ENCODE results near the gene RBMS1.

RBMS1 gene

DNA sequence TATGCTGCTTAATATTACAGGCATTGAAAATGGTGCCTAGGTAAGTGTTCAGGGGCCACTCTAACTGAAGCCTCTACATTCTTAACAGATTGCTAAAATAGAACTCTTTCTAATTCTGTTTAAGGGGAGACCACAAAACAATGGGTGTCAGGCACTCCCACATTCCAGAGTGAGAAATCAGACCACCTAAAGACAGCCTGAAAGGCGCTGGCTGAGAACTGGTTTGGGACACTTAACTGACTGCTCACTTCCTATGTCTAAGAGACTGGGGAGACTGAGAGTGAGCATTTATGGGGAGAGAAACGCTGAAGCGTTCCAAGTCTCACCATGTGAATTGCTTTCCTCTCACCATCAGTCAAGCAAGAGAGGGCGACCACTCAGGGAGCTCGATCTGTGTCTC is 184.7 kb downstream of the RBMS1 start:
- DNase-seq, result no peak

DNA sequence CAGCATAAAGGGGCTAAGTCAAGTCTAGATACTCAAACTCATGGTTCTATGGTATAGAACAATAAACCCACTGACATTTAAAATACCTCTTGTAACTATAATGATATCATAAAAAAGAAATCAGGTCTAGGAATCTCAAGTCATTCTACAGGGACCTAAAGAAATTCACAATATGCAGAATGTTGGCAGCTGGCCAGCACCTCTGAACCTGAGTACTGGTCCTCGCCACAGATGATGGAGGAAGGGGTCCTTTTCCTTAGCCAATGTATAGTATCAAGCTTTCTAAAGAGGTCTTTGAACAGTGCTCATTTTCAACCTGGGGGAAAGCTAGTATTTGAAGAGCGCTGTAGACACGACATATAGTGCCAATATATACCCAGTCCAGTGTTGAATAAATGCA is 185.1 kb downstream of the RBMS1 start:
- DNase-seq, result no peak

- DNase-seq, result peak in 1 of 58 donors; percentile 17
Measured at GRCh38 chr2:160306985-160307384, 186.6 kb downstream of the RBMS1 start.

GRCh38 chr2:160305081-160305750 is 188.4 kb downstream of the RBMS1 start:
- DNase-seq, result no peak

DNA sequence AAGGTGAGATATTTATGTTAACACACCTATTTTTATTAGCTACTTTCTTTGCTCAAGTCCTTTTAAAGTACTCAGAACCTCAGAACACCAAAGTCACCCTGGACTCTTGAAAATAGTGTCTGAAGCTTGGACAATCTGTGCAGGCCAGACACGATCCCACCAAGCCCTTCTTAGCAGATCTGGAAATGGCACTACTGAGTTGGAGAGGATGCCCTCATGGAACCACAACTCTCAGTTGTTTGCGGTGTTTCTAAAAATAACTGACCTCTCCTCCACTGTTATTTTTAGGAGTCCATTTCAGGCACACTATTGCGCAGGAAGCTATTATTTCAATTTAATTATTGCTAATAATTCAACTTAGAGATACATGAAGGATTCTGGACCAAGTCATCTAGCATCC is 190.1 kb downstream of the RBMS1 start:
- DNase-seq, result no peak

DNA sequence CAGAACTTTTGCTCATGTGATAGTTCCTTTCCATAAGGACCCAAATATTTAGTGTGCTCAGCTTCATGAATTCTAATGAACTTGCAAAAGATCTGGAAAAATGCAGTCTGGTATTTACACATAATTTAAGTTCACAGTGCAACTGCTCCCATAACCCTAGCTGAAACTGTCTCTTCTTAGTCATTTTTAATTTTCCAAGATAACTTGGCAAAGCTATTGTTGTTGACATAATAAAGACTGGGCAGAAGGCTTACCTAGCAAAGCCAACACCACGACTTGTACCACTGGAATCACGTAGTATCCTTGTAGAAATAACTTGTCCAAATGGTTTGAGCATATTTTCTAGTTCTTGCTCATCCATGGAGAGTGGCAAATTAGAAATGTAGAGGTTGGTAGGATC is 190.5 kb downstream of the RBMS1 start:
- DNase-seq, result no peak

- DNase-seq, result no peak
Measured at GRCh38 chr2:160301420-160301819, 192.2 kb downstream of the RBMS1 start.

DNA sequence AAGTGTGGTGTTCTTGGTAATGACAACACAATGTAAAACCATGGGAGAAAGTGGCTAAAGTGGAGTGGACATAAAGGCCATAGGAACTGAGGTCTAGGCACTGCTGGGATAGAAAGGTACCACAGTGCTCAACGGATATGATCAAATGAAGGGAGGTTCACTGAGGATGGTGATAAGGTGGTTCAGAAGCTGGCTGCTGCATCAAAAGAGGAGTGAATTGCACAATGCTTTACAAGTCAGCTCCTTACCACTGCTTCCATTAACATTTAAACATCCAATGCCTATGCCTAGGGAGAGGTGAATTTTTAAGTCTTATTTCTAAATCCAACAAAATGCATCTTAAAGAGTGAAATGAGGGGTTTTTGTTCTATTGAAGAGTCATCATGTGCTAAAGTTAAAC is 193.4 kb downstream of the RBMS1 start:
- DNase-seq, result no peak

DNA sequence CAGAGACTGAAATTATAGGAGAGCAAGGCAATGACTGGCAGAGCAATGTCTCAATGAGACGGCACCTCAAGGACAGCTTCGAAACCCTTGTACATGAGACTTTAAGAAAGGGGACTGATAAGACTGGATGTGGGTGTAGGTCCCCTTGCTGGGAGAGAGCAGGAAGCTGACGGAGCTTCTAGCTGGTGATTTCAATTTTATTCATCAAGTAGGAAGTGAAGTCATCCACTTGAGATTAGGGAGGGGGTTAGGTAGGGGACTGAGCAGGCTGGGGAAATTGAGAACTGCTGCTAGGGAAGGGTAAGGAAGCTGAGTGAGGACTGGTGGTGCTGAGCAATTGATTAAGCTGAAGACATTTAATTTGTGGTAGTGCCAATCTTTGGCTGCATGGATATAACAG is 194.1 kb downstream of the RBMS1 start:
- no peak for DNase-seq

DNA sequence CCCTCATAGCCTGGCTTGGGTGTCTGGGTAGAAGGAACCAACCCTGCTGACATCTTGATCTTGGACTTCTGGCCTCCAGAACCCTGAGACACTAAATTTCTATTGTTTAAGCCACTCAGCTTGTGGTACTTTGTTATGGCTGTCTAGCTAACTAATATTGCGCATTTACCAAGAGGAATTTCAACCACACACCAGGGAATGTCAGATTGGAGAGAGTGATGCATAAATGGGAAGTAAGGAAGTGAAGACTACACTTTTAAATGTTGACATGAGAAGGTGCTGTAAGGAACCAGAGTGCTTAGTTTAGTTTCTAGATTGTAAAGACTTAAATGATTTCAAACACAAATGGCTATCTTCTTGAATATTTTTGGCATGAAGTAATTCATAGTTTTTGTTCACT is 194.6 kb downstream of the RBMS1 start:
- no peak for DNase-seq

DNA sequence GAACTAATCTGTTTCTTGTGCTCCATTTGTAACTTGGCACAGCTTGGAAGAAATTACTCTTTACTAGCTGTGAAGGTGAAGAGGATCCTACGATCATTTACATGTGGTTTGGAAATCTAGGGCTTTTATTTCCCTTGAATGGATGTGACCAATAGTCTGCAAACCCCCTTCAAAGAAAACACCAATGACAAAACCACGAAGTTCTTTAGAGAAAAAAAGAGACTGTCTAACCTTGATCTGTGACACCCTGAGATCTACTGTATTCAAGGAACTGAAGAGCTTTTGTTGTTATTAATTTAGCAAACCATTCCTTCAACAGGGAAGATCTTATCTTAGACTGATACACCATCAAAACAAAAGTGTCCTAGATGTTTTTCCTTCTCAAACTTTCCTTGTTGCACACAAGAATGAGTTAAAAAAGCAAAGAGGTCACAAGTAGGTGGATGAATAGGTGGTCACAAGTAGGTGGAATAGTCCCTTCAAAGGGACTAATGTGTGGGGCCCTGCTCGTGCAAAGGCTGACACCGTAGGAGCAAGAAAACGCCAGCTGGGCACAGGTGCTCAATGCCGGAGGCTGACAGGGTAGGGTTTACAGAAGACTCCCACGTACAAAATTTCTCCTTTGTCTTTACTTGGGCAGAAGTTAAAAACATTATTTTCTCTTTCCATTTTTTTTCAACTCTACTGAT is 197.9 kb downstream of the RBMS1 start:
- DNase-seq, result no peak

DNA sequence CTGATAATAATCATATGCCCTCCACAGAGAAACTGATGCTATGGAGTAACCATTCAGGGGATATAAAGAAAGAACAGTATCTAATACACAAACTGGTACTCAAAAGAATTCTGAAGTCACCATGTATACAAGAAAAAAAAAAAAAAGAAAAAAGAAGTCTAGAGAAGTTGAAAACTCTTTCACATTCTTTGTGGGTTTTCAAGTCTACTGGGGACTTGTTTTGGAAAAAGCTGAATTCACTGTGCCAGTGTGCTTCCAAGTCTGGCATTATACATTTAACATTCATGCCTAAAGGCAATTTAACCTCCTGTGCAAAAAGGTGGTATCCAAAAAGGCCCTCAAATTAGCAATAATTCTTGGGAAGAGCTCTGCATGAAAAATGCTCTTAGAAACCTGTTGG is 198.7 kb downstream of the RBMS1 start:
- no peak for DNase-seq

DNA sequence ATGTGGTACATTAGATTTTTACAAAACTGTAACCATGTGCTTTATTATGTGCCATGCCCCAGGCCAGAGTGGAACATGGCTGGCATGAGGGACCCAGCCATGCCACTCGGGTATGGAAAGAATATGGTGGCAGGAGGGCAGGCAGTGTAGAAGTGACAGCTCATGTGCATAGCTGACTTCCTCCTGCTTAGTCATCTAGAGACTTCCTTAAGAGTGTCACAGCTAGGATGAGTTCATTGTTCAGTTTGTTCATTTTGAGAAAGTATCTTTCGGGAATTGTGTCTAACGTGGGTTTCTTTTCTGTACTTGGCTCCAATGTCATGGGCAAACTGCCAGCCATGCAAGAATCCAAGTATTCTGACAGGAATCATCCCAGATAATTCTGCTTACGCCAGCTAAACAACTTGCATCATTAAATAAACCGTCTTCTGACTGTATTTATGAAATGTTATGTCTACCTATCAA is 199.2 kb downstream of the RBMS1 start:
- DNase-seq, result peak in 1 of 58 donors; percentile 24

- no peak for DNase-seq
Measured at GRCh38 chr2:160293391-160294091, 200.1 kb downstream of the RBMS1 start.

- no peak for DNase-seq
Measured at GRCh38 chr2:160292225-160292624, 201.4 kb downstream of the RBMS1 start.

DNA sequence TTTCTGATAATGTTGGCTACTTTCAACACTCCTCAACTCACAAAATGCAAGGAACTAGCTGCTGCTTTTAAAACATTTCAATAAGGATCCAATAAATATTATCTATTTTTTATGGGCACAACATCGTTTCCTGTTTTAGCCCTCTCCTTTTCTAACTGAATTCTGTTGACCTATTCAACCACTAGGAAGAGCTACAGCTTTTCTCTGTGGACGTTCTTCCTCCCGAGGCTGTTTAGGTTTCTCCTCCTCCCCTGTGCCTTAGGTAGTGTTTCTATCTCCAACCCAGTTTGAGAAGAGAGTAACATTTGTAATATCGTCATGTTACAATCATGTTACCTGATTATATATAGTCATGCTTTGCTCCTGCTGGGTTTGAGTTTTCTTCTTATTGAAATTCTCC is 202.2 kb downstream of the RBMS1 start:
- no peak for DNase-seq

- no peak for DNase-seq
Measured at GRCh38 chr2:160290598-160290997, 203.0 kb downstream of the RBMS1 start.

GRCh38 chr2:160289831-160290230 is 203.8 kb downstream of the RBMS1 start:
- no peak for DNase-seq

DNA sequence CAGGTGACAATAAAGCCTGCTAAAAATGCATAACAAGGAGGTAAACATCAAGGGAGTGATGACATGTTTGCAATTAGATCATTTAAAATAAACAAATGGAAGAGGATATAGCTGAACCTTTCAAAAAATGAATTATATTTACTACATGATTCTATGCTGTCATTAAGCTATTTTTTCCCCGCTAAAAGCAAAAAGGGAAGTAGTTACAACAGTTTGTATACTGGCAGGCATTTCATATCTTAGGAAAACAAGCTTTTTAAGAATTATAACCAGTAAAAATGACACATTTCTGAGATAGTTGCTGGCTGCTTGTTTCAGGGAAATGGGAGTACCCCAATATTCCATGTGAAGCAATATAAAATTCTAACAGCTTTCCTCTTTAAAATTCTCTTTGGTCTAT is 204.5 kb downstream of the RBMS1 start:
- DNase-seq, result no peak

- DNase-seq, result no peak
Measured at GRCh38 chr2:160288324-160288723, 205.3 kb downstream of the RBMS1 start.

DNA sequence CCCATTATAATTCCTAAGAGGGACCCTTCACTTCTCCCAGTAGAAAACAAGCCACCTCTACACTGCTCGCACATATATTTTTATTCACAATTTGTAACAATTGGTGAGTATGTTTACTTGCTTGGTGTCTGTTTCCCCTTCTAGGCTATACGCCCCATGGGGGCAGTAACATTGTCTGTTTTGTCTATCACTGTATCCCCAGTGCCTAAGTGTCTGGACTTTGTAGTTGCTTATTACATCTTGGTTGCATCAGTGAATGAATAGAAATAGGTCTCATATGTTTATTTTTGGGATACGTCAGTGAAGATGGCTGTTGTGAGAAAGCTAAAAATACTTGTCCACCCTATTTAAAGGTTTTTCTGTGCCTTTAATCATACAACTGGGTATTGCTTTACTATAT is 206.1 kb downstream of the RBMS1 start:
- no peak for DNase-seq

DNA sequence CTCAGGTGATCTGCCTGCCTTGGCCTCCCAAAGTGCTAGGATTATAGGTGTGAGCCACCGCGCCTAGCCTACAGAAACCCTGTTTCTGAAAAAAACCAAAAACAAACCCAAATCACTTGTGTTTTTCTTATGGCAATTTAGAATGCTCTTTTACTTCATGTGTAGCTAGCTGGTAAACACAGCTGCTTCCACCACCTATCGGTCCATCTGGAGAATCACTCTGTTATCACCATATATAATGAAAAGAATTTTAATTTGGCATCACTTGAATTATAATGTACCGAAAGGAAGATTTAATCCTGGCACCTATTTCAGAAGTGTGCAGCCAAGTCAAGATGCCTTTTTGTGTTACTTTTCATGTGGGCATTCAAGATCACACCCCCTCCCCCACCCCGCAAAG is 207.1 kb downstream of the RBMS1 start:
- no peak for DNase-seq

DNA sequence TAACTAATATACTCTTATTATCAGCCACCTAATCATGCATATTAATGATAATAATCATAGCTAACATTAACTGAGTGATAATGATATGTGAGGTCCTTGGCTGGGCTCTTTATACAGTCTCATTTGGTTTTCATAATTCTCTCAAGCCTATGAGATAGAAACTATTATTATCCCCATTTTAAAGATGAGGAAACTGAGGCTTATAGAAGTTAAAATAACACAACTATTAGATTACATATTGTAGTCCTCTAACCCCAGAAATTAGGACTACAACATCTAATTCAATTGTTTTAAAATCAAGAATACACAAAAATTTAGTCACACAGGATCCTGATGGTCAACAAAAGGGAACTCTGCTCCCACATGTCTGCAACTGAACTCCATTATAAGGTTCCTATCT is 209.9 kb downstream of the RBMS1 start:
- DNase-seq, result no peak
